GM12878 (cell line): ENCODE measurements around the gene CHAF1A. TPM values are rescaled to one million over a fixed set of nuclear protein-coding genes. Genes with fewer than 3 reads are reported as not detected.
A peak's percentile ranks its signal among the peaks of the same experiment; 100 is the strongest.

Source experiments
- ATAC-seq: fragments of 200-7000 bp; cut with Tn5 transposase; 3 replicates; pipeline ENCODE4 v1.9.1; 2020; ENCODE audit warnings: mild to moderate bottlenecking, moderate library complexity
- BruUV-seq: library from RNA; stranded (reverse); fragments of 400-500 nt; replicated peaks from 2 replicates; lab custom pipeline; 2021; lab: Mats Ljungman, UMichigan
- CTCF ChIA-PET: fragments of 300-600 bp; sonication (Branson Sonifier 250); formaldehyde crosslinking; extraction: SDS; loops from one replicate; lab custom pipeline; 2021; ENCODE audit warnings: inconsistent platforms; lab: Yijun Ruan, JAX
- POLR2A ChIA-PET: fragments of 350-600 bp; formaldehyde crosslinking; extraction: SDS; loops from one replicate; lab custom pipeline; 2021; ENCODE audit warnings: inconsistent platforms; lab: Charles Lee
- RAD21 ChIA-PET: fragments of 300-600 bp; sonication (Branson Sonifier 250); formaldehyde crosslinking; loops from one replicate; lab custom pipeline; 2023; ENCODE audit warnings: antibody characterized with exemption; ENCODE audit not compliant: unreplicated experiment; lab: Charles Lee
- SMC1A ChIA-PET: fragments of 300-600 bp; sonication (Branson Sonifier 250); formaldehyde crosslinking; loops from one replicate; lab custom pipeline; 2023; ENCODE audit not compliant: unreplicated experiment, uncharacterized antibody; lab: Charles Lee
- DNase-seq: peaks from one replicate; pipeline ENCODE4 v3.0.0-alpha.2; 2011; ENCODE audit warnings: low read depth, low spot score
- FAIRE-seq: peaks from 3 replicates; lab custom pipeline; 2011; peaks lifted over from hg19 to GRCh38; lab: Jason Lieb, UNC
- H2AFZ ChIP-seq: 2 replicates; pipeline ENCODE4 v1.6.0; 2011; ENCODE audit warnings: low read depth, low read length, control low read depth; ENCODE audit not compliant: control insufficient read depth
- H3K27ac ChIP-seq: 2 replicates; pipeline ENCODE4 v1.5.1; 2011; ENCODE audit warnings: control low read depth; ENCODE audit not compliant: control insufficient read depth, insufficient read depth
- H3K27me3 ChIP-seq, 2 experiments: replicated peaks in 1 of 2; 2 replicates each; pipeline versions ENCODE4 v1.6.0 to v1.6.1; 2011; ENCODE audit warnings: low read length in 1 of 2; ENCODE audit not compliant: control insufficient read depth in 2 of 2, insufficient read depth in 2 of 2
- H3K36me3 ChIP-seq, 2 experiments: 2 replicates each; pipeline ENCODE4 v1.5.1; 2011; ENCODE audit warnings: low read length in 1 of 2; ENCODE audit not compliant: control insufficient read depth in 2 of 2, insufficient read depth in 2 of 2
- H3K4me1 ChIP-seq: 2 replicates; pipeline ENCODE4 v1.6.1; 2011; ENCODE audit warnings: mild to moderate bottlenecking, low read length, moderate library complexity, mixed read lengths; ENCODE audit not compliant: control insufficient read depth, insufficient read depth
- H3K4me2 ChIP-seq: 2 replicates; pipeline ENCODE4 v1.6.0; 2011; ENCODE audit warnings: control low read depth; ENCODE audit not compliant: control insufficient read depth, insufficient read depth
- H3K4me3 ChIP-seq: fragments of 200-600 bp; sonication (generic); 2 replicates; pipeline ENCODE4 v1.5.1; 2016
- H3K79me2 ChIP-seq: 2 replicates; pipeline ENCODE4 v1.6.0; 2011; ENCODE audit warnings: low read length; ENCODE audit not compliant: control insufficient read depth, insufficient read depth
- H3K9ac ChIP-seq: 2 replicates; pipeline ENCODE4 v1.8.0; 2011; ENCODE audit warnings: low read length, control low read depth, mixed read lengths; ENCODE audit not compliant: control insufficient read depth, insufficient read depth
- H3K9me3 ChIP-seq: replicated peaks from 3 replicates; pipeline ENCODE4 v1.5.1; 2011; ENCODE audit warnings: mild to moderate bottlenecking, low read length; ENCODE audit not compliant: control insufficient read depth, insufficient read depth
- H4K20me1 ChIP-seq: 2 replicates; pipeline ENCODE4 v1.6.0; 2011; ENCODE audit not compliant: control insufficient read depth, insufficient read depth
- BCL3 ChIP-seq: IDR thresholded peaks from 2 replicates; pipeline ENCODE4 v1.6.1; 2011; ENCODE audit warnings: borderline replicate concordance, low read depth, mild to moderate bottlenecking, moderate library complexity, low read length; ENCODE audit not compliant: insufficient read depth, poor library complexity, severe bottlenecking
- KDM1A ChIP-seq: fragments of 200-600 bp; sonication (generic); IDR thresholded peaks from 2 replicates; pipeline ENCODE4 v1.6.1; 2016; ENCODE audit warnings: borderline replicate concordance
- NR2C1 ChIP-seq: fragments of 450-650 bp; IDR thresholded peaks from 2 replicates; pipeline ENCODE4 v1.6.1; 2017; ENCODE audit warnings: antibody characterized with exemption, mild to moderate bottlenecking, moderate library complexity
- PML ChIP-seq: IDR thresholded peaks from 2 replicates; pipeline ENCODE4 v1.6.1; 2012; ENCODE audit warnings: low read length, inconsistent platforms
- POLR2A ChIP-seq: IDR thresholded peaks from 2 replicates; pipeline ENCODE4 v1.6.1; 2011; ENCODE audit warnings: low read depth, mild to moderate bottlenecking, low read length
- WGBS: methylation state at CpG from one replicate; pipeline ENCODE4 v1.1.6; 2016; ENCODE audit warnings: low lambda C conversion rate; ENCODE audit not compliant: insufficient replicate concordance, insufficient coverage; ENCODE audit errors: missing lambda C conversion rate; 5-methylcytosine and 5-hydroxymethylcytosine counted together
- in situ Hi-C: fragments of 300-500 bp; cut with MboI; formaldehyde crosslinking; loops from 9 replicates; pipeline ENCODE4 v1.14.3; 2018; ENCODE audit warnings: mixed read lengths
- intact Hi-C: fragments of 100-400 bp; cut with micrococcal nuclease; formaldehyde crosslinking; loops from one replicate; pipeline ENCODE4 v1.14.2; 2022; ENCODE audit not compliant: unreplicated experiment
- polyA plus RNA-seq, 11 experiments: library from polyadenylated mRNA; depleted of rRNA in 4 of 11; unstranded in 6 of 11; stranded (reverse) in 5 of 11; fragments of >200 nt; fragmentation: Nextera tagmentation in 4 of 11; fragmentation: Illumina TruSeq in 1 of 11; extraction: Ambion mirVana in 4 of 11; extraction: Trizol in 1 of 11; gene quantifications; 1 replicate in 1 of 11; 2 replicates in 10 of 11; pipeline versions ENCODE4 v1.2.1 to v1.2.3, GENCODE V29; 2011 to 2016; ENCODE audit warnings: inconsistent platforms in 2 of 11, missing spikeins in 2 of 11, low read depth in 1 of 11
- total RNA-seq, 4 experiments: library from RNA; depleted of rRNA in 3 of 4; stranded (reverse); fragments of >200 nt in 3 of 4; fragmentation: Illumina TruSeq in 1 of 4; extraction: Trizol in 1 of 4; gene quantifications; 2 replicates each; pipeline versions ENCODE4 v1.2.1 to v1.2.3, GENCODE V29; 2013 to 2021

Gene CHAF1A
- total and polyA plus RNA-seq, 10 of the 15 experiments (the other 5 are each of a cell fraction or from before 2014, with no cell fraction given) = 1.3 to 69.1 (median 34.2) TPM

- ChIA-PET SMC1A (no interaction called here), POLR2A (no interaction called here), CTCF (no interaction called here), RAD21 (interaction anchor here (0.5 kb wide), 1 partner anchor 47 kb away, joined by 3 read pairs; no protein-coding TSS in a partner anchor)
- 91% methylated on average over 16 of the region's 16 CpGs for WGBS
- H2AFZ ChIP-seq = no peak overlapping the region
- in situ Hi-C loops (no loop called here), intact Hi-C loops (no loop called here)
- no TSS peak for BruUV-seq
- ATAC-seq (no peak), FAIRE-seq (no peak), DNase-seq (no peak)
- H3K9me3 ChIP-seq = no peaks in the 10 kb centered on the region
- H3K36me3 ChIP-seq = peaks cover 13 to 27% of the 10 kb centered on the region in 2 experiments; a peak in 3 of 4 replicates
- H3K27ac ChIP-seq = no peak overlapping the region
- no peaks in the 10 kb centered on the region for H4K20me1 ChIP-seq
- peak; percentile 58; the same call in 1 of the 2 replicates for TF ChIP-seq POLR2A
- TF ChIP-seq KDM1A = no peak
- no peak for TF ChIP-seq NR2C1
- TF ChIP-seq BCL3 = no peak
- 0 out of 2 replicates have a peak, but pooled peaks have one; percentile 22 for TF ChIP-seq PML
- no peak overlapping the region for H3K9ac ChIP-seq
- no peaks in the 10 kb centered on the region for H3K27me3 ChIP-seq
- no peaks in the 10 kb centered on the region for H3K4me1 ChIP-seq
- H3K79me2 ChIP-seq = no peaks in the 10 kb centered on the region
- no peak overlapping the region for H3K4me2 ChIP-seq
- H3K4me3 ChIP-seq = no peak overlapping the region
Observed at GRCh38 chr19:4357921-4358326, 44.5 kb upstream of the CHAF1A start.
